ENCODE data around the gene THUMPD3.

- TF ChIP-seq CTCF (IDR thresholded peaks at IDR 0.05), result no peak
- TF ChIP-seq POLR2A (IDR thresholded peaks at IDR 0.05), result no peak
Measured at GRCh38 chr3:9430733-9431132, 67.9 kb downstream of the THUMPD3 start.

Measured in lower leg skin (tissue), 3 donors.